Chondrocyte (in vitro differentiated cells): ENCODE data around the gene LAMB1. TPM values are rescaled to one million over a fixed set of nuclear protein-coding genes. Genes with fewer than 3 reads are reported as not detected.

Experiments
- DNase-seq: peaks from one replicate; pipeline ENCODE4 v3.0.0; 2021; ENCODE audit warnings: mixed read lengths, low spot score
- H3K27ac Mint-ChIP-seq: one replicate; pipeline ENCODE4 v1.8.0; 2021; ENCODE audit warnings: mild to moderate bottlenecking, moderate library complexity, mixed read lengths; ENCODE audit not compliant: unreplicated experiment
- H3K27me3 Mint-ChIP-seq: 2 replicates; pipeline ENCODE4 v1.8.0; 2021; ENCODE audit warnings: low read depth, mixed read lengths
- H3K36me3 Mint-ChIP-seq: 2 replicates; pipeline ENCODE4 v1.8.0; 2021; ENCODE audit warnings: low read depth, mixed read lengths
- H3K4me1 Mint-ChIP-seq: 2 replicates; pipeline ENCODE4 v1.8.0; 2021; ENCODE audit warnings: low read depth, mild to moderate bottlenecking, mixed read lengths
- H3K4me3 Mint-ChIP-seq: one replicate; pipeline ENCODE4 v1.8.0; 2021; ENCODE audit warnings: mild to moderate bottlenecking, moderate library complexity, mixed read lengths; ENCODE audit not compliant: unreplicated experiment
- H3K9me3 Mint-ChIP-seq: 2 replicates; pipeline ENCODE4 v1.8.0; 2021; ENCODE audit warnings: low read depth, mixed read lengths
- CTCF ChIP-seq: fragments of 200-600 bp; sonication (generic); IDR thresholded peaks from 2 replicates; pipeline ENCODE4 v1.5.0; 2021; ENCODE audit warnings: antibody characterized with exemption, mild to moderate bottlenecking, moderate library complexity
- total RNA-seq: library from RNA; stranded (reverse); gene quantifications from 3 replicates; pipeline ENCODE4 v1.2.1, GENCODE V29; 2021

The LAMB1 gene
- total RNA-seq, 1 donor from 2014 or later = 466 TPM

GRCh38 chr7:107876916-107877315 is 126.0 kb downstream of the LAMB1 start:
- Mint-ChIP-seq H3K9me3 (no peaks in the 10 kb centered on the region), H3K36me3 (no peaks in the 10 kb centered on the region), H3K4me3 (no peak overlapping the region), H3K27me3 (peaks cover 7% of the 10 kb centered on the region), H3K4me1 (peaks cover 4% of the 10 kb centered on the region), H3K27ac (no peak overlapping the region)
- no peak for TF ChIP-seq CTCF
- DNase-seq = no peak

GRCh38 chr7:107874605-107875446 is 128.1 kb downstream of the LAMB1 start:
- Mint-ChIP-seq H3K4me3 (no peak overlapping the region), H3K27me3 (peaks cover 6% of the 10 kb centered on the region)

GRCh38 chr7:107874111-107874510 is 128.8 kb downstream of the LAMB1 start:
- peaks cover 9% of the 10 kb centered on the region for H3K27me3 Mint-ChIP-seq
- H3K36me3 Mint-ChIP-seq = no peaks in the 10 kb centered on the region
- H3K27ac Mint-ChIP-seq = no peak overlapping the region
- TF ChIP-seq CTCF = no peak
- H3K4me1 Mint-ChIP-seq = peaks cover under 1% of the 10 kb centered on the region
- no peak for DNase-seq
- H3K4me3 Mint-ChIP-seq = no peak overlapping the region
- no peaks in the 10 kb centered on the region for H3K9me3 Mint-ChIP-seq

More at GRCh38 chr7:107874605-107875446, 128.1 kb downstream of the LAMB1 start:
- Mint-ChIP-seq H3K27ac (no peak overlapping the region), H3K36me3 (no peaks in the 10 kb centered on the region), H3K9me3 (no peaks in the 10 kb centered on the region), H3K4me1 (peaks cover 4% of the 10 kb centered on the region)
- peak; percentile 89 for TF ChIP-seq CTCF
- no peak for DNase-seq

Other genes with a start within 250 kb of the LAMB1 start
- gene SLC26A3, start 199.9 kb downstream of the LAMB1 start, total RNA-seq = not detected in 3 replicates
- gene DLD, start 112.0 kb downstream of the LAMB1 start, total RNA-seq = 60.3 to 69.6 TPM (median 62.7 TPM) in 3 replicates
- gene LAMB4, start 127.2 kb upstream of the LAMB1 start, total RNA-seq = 0.15 TPM in 1 of 3 replicates, not detected in the others